Gastrocnemius medialis (tissue), 4 donors: ENCODE data around the gene ZDHHC7.

ENCODE experiments used
- POLR2A ChIP-seq, 2 donors: fragments of 450-650 bp; IDR thresholded peaks; one replicate each; pipeline ENCODE4 v1.6.1; 2017; ENCODE audit warnings: antibody characterized with exemption in 2 of 2, mild to moderate bottlenecking in 2 of 2, moderate library complexity in 2 of 2
- TF ChIP-seq, protein P1 (sequence below), 5 experiments: fragments of 450-650 bp in 3 of 5; fragments of 200-600 bp in 2 of 5; sonication (generic) in 2 of 5; IDR thresholded peaks in 4 of 5; conservative IDR thresholded peaks in 1 of 5; 1 replicate in 4 of 5; 2 replicates in 1 of 5; pipeline ENCODE4 v1.5.1; 2016 to 2019; ENCODE audit warnings: antibody characterized with exemption in 5 of 5, mild to moderate bottlenecking in 3 of 5, moderate library complexity in 3 of 5

DNA sequence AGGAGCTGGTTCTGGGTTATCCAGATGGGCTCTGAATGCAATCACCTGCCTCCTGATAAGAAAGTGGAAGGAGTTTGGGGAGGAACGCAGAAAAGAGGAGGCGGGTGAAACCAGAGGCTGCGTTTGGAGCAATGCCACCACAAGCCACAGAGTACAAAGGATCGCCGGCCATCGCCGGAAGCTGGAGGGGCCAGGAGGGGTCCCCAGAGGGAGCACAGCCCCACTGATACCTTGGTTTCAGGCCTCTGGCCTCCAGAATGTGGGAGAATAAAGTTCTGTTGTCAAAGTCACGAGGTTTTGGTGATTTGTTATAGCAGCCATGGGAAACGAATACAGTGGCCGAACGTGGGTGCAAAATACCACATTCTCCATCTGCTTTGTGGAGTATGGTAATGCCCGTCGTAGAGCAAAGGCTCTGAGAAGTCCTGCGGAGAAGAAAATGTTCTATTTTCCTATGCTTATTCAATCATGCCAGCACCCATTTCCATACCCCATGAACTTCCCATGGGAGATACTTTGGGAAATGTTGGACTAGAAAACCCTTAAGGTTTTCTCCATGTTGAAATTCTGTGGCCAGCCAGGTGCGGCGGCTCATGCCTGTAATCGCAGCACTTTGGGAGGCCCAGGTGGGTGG, 51.4 kb downstream of the ZDHHC7 start:
- TF ChIP-seq, protein P1, sequence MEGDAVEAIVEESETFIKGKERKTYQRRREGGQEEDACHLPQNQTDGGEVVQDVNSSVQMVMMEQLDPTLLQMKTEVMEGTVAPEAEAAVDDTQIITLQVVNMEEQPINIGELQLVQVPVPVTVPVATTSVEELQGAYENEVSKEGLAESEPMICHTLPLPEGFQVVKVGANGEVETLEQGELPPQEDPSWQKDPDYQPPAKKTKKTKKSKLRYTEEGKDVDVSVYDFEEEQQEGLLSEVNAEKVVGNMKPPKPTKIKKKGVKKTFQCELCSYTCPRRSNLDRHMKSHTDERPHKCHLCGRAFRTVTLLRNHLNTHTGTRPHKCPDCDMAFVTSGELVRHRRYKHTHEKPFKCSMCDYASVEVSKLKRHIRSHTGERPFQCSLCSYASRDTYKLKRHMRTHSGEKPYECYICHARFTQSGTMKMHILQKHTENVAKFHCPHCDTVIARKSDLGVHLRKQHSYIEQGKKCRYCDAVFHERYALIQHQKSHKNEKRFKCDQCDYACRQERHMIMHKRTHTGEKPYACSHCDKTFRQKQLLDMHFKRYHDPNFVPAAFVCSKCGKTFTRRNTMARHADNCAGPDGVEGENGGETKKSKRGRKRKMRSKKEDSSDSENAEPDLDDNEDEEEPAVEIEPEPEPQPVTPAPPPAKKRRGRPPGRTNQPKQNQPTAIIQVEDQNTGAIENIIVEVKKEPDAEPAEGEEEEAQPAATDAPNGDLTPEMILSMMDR (IDR thresholded peaks at IDR 0.05 in 4 of 5, conservative IDR thresholded peaks at IDR 0.05 in 1 of 5): no peak
- no peak for TF ChIP-seq POLR2A (IDR thresholded peaks at IDR 0.05)
